NCI-H2029 treated with DMSO at 0.1 percent for 48 hours (cell line): Measurements from ENCODE around the gene ZNF571.

ENCODE experiments used
- DNase-seq: peaks from one replicate; lab custom pipeline; 2025; lab: John Stamatoyannopoulos, UW

Gene ZNF571

DNA sequence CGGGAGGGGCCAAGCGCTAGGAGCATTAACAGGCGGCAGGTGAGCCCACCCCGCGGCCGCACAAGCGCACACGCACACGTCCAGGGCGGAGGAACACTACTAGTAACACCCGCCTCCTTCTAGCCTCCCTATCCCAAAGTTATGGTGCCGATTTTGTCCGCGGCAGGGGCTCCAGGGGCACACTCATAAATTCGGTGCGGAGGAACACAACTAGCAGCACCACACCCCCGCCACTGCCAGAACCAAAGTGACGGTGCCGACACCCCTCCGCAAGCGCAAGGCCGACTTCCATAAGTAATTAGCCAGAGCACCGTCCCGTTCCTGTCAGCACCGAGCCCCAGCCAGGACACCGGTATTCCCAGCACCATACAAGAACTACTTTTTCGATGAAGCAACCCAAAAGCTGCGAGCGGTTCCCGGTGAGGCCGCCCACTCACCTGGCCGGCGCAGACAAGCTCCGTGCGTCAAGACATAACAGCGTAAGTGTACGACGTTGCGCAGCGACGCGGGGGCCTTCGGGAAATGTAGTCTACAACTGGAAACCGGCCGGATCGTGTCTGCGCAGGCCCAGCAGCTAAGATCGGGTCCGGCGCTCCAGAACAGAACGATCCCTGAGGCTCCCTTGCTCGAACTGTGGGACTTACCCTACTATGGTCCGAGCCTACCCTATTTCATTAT, at the start of gene ZNF571, which contains the start of gene ZNF540:
TSS of gene ZNF571 (minus strand) at position 489 of the 678 bp plus-strand sequence. CDS start 8,116 bp downstream, outside the sequence.
TSS of gene ZNF540 (plus strand) at position 573 of the 678 bp plus-strand sequence. CDS start 3,572 bp downstream, outside the sequence.
- DNase-seq = peak; percentile 86

DNA sequence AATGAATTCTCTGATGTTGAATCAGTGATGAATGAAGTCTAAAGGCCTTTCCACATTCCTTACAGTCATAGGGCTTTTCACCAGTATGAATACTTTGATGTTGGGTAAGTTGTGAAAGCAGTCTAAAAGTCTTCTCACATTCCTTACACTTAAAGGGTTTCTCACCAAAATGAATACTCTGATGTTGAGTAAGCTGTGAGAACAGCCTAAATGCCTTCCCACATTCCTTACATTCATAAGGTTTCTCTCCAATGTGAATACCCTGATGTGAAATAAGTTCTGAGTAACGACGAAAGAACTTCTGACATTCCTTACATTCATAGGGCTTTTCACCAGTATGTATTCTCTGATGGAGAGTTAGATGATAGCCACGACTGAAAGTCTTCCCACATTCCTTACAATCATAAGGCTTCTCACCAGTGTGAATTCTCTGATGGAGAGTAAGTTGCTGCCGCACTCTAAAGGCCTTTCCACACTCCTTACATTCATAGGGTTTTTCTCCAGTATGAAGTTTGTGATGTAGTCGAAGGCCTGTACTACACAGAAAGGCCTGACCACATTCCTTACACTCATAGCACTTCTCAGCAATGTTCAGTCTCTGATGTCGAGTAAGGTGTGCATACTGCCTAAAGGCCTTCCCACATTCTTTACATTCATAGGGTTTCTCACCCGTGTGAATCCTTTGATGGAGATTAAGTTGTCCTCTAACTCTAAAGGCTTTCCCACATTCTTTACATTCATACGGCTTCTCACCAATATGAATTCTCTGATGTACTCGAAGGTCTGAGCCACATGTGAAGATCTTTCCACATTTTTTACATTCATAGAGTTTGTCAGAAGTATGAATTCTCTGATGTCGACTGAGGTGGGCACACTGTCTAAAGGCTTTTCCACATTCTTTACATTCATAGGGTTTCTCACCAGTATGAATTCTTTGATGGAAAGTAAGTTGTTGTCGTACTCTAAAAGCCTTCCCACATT, 40.8 kb upstream of the ZNF571 start:
- DNase-seq = no peak

DNA sequence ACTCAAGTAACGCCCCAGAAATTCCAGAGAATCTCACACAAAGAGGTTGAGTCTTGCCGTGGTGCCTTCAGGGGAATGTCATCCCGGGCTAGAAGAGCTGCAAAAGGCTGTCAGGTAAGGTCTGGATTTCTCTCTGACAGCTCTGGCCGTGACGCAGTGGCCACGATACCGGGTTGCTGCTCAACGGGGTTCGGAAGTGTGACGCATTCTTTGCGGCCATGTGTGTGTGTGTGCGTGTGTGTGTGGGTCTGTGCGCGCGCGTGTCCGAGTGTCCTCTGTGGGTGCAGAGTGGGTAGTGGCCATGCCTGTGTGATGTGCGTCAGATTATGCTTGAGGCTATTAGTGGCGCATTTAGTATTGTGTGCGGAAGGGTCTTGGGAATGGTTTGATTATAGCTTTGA, 390 bp upstream of the ZNF571 start:
- DNase-seq = no peak

DNA sequence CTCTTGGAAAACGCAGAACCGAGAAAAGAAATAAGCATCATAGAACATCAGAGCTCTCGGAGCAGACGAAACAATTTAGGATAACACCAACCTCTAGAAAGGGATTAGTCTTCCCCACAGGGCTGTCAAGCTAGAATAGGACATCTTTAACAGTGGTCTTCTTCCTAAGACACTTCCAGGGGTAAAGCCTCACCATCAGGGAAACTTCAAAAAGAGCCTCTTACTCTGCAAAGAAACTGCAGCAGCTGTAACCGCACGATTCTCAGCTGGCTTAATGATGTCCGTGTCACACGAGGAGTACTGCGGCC, 642 bp downstream of the ZNF571 start:
- no peak for DNase-seq

DNA sequence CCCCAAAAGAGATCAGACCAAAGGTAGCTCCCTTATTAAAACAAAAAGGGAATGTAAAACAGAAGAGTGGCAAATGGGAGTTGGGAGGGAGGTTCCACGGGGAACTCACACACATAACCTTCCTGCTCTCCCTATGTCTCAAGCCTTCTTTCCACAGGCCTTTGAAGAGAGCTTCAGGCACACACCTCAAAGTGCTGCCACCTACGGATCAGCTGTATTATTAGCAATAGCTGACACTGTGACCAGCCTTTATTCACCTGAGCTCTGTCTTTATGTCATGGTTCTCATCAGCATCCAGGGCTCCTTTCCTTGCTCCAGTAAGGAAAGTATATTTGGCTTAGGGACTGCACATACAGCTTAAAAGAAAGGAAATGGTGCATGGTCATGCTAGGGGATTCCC, 11.3 kb downstream of the ZNF571 start:
- DNase-seq = no peak

DNA sequence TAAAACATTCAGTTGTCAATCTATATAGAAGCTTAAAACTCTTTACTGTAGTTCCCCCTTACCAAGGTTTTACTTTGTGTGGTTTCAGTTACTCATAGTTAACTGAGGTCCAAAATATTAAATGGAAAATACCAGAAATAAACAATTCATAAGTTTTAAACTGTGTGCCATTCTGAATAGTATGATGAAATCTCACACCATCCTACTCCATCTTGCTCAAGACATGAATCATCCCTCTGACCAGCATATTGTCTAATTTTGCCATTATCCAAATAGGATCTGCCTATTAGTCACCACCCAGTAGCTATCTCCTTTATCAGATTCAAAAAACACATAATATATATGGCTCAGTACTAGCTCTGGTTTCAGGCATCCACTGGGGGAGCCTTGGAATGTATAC, 22.4 kb downstream of the ZNF571 start:
- no peak for DNase-seq

DNA sequence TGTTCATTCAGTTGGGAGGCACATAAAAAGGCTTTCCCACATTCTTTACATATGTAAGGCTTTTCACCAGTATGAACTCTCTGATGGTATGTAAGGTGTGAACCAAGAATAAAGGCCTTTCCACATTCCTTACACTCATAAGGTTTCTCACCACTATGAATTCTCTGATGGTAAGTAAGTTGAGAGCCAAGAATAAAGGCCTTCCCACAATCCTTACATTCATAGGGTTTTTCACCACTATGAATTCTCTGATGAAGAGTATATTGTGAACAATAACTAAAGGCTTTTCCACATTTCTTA, 29.3 kb downstream of the ZNF571 start:
- DNase-seq = no peak

DNA sequence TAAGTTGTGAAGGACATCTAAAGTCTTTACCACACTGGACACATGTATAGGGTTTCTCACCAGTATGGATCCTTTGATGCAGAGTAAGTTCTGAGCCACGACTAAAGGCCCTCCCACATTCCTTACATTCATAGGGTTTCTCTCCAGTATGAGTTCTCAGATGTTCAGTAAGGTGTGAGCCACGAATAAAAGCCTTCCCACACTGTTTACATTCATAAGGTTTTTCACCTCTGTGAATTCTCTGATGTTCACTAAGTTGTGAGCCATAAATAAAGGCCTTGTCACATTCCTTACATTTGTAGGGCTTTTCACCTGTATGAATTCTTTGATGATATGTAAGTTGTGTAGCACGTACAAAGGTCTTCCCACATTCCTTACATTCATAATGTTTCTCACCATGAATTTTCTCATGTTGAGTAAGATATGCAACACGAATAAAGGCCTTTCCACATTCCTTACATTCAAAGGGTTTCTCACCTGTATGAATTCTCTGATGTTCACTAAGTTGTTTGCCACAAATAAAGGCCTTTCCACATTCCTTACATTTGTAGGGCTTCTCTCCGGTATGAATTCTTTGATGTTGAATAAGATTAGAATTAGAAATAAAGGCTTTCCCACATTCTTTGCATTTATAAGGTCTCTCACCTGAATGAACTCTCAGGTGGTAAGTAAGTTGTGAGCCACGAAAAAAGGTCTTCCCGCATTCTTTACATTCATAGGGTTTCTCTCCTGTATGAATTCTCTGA, 29.8 kb downstream of the ZNF571 start:
- DNase-seq = no peak

DNA sequence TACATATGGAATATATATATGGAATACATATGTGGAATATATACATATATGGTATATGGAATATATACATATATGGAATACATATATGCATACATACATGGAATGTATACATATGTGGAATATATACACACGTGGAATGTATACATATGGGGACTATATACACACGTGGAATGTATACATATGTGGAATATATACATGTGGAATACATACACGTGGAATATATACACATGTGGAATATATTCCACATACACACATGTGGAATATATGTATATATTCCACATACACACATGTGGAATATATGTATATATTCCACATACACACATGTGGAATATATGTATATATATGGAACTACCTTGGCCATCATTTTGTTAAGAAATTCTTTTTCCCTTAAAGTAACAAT, 31.1 kb downstream of the ZNF571 start:
- no peak for DNase-seq

DNA sequence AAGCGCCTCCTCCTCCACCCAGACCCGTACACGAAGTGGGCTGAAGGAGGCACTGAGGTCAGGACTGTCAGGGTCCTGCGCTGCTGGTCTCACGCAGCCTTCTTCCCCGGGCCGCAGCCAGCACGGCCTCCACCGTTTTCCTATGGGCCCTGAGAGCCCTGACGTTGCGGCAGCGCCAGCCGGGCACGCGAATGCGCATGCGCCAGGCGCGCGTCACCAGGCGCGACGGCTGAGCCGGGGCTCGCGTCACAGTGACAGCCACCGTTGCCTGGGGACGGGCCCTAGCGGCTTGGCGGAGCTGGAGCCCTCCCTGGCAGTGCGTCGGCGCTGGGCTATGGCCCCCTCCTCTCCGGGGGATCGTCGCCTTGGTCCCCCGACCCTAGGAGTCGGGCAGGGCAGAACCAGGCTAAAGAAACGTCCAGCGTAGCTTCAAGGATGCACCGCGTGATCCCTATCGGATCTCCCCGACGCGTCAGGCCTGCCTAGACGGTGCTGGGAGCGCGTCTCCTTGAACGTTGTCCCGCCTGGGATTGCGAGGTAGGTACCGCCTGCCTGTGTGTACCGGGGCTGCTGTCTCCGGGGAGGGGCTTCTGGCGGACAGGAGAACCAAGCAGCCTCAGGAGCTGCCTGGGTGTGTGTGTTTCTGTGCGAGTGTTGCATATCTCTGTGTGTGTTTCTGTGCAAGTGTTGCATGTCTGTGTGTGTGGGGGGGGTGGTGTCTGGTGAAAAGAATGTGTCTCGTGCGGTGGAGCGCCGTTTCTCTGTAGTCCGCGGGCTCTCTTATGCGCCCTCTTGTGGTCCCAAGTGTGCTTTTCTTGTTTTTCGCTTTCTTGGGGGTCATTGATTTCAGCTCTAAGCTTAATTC, 43.2 kb downstream of the ZNF571 start:
- no peak for DNase-seq

DNA sequence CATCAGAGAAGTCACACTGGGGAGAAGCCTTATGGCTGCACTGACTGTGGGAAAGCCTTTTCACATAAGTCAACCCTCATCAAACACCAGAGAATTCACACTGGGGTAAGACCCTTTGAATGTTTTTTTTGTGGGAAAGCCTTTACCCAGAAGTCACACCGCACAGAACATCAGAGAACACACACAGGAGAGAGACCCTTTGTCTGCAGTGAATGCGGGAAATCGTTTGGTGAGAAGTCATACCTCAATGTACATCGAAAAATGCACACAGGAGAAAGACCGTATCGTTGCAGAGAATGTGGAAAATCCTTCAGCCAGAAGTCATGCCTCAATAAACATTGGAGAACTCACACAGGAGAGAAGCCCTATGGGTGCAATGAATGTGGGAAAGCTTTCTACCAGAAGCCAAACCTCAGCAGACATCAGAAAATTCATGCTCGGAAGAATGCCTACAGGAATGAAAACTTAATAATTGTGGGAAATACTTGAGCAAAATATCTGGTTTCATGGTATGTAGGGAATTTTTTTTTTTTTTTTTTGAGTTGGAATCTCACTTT, 57.1 kb downstream of the ZNF571 start:
- DNase-seq = no peak

DNA sequence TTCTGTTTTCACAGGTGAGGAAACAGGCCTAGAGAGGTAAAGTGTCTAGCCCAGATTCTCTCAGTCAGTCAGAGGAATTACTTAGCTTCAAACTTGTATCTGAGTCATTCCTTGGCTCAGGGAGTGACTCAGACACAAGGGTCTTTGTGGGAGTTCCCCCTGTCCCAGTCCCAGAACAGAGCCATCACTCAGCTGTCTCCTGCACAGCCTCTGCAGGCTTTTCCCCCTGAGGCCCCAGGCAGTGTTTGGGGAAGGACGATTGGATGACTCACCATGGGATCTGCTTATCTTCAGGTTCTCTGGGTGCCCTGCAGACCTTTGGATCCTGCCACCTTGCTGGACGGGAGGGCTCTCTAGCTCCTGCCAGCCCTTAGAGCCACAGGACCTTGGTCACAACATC, 74.7 kb downstream of the ZNF571 start:
- no peak for DNase-seq
